ENCODE data around the gene SLC7A14. TPM values are rescaled to one million over a fixed set of nuclear protein-coding genes. Genes with fewer than 3 reads are reported as not detected.

Gene SLC7A14
- total and polyA plus RNA-seq, 2 of the 13 experiments (the other 11 are each of a cell fraction or from before 2014, with no cell fraction given): not detected

DNA sequence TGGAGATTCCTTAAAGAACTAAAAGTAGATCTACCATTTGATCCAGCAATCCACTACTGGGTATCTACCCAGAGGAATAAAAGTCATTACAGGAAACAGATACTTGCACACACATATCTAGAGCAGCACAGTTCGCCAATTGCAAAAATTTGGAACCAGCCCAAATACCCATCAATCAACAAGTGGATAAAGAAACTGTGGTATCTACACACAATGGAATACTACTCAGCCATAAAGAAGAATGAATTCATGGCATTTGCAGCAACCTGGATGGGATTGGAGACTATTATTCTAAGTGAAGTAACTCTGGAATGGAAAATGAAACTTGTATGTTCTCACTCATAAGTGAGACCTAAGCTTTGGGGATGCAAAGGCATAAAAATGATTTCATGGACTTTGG is 23.8 kb downstream of the SLC7A14 start:
- Histone ChIP-seq H3K36me3 (replicated peaks in 1 of 2; ENCODE audit: control insufficient read depth in 1 of 2, insufficient read depth in 2 of 2, low read length in 2 of 2) (no peaks in the 10 kb centered on the region), H3K9ac (ENCODE audit: insufficient read depth, low read depth, low read length) (no peak overlapping the region), H3K4me3 (replicated peaks in 1 of 3; ENCODE audit: insufficient read depth in 1 of 3, low read depth in 2 of 3, low read length in 3 of 3) (no peak overlapping the region), H2AFZ (ENCODE audit: low read length) (no peak overlapping the region), H3K27ac (ENCODE audit: extremely low read length, insufficient read depth, low read length) (no peak overlapping the region), H3K4me2 (ENCODE audit: low read depth, low read length) (no peak overlapping the region), H3K9me3 (ENCODE audit: low read length) (no peaks in the 10 kb centered on the region), H3K4me1 (ENCODE audit: insufficient read depth, low read length) (no peaks in the 10 kb centered on the region), H3K79me2 (ENCODE audit: insufficient read depth, low read length) (no peaks in the 10 kb centered on the region), H3K27me3 (ENCODE audit: control insufficient read depth in 1 of 2, insufficient read depth in 2 of 2, low read length in 2 of 2) (no peaks in the 10 kb centered on the region; a peak in 1 of 5 replicates), H4K20me1 (ENCODE audit: insufficient read depth, low read length) (no peaks in the 10 kb centered on the region)
- WGBS (ENCODE audit: low lambda C conversion rate): 7% methylated on average over 1 of the region's 1 CpG
- in situ Hi-C loops (cut with HindIII; ENCODE audit: extremely low pct_ligation_motif_present, low pct_unique_long_range_greater_than_20kb): no loop called here
- POLR2A ChIA-PET: no interaction called here
- TF ChIP-seq ZIK1 (CRISPR knock-in tag; IDR thresholded peaks at IDR 0.05; ENCODE audit: borderline replicate concordance, low read depth) (no peak), HES4 (CRISPR knock-in tag; IDR thresholded peaks at IDR 0.05; ENCODE audit: borderline replicate concordance) (no peak), SNAI1 (CRISPR knock-in tag; IDR thresholded peaks at IDR 0.05; ENCODE audit: borderline replicate concordance) (no peak), HOXA7 (CRISPR knock-in tag; IDR thresholded peaks at IDR 0.05) (no peak), RBFOX2 (IDR thresholded peaks at IDR 0.05; ENCODE audit: low read depth, low read length) (no peak), RELA (CRISPR knock-in tag; IDR thresholded peaks at IDR 0.05) (no peak), ZNF703 (CRISPR knock-in tag; IDR thresholded peaks at IDR 0.05; ENCODE audit: borderline replicate concordance) (no peak), SP2 (CRISPR knock-in tag; IDR thresholded peaks at IDR 0.05) (no peak), GABPB1 (CRISPR knock-in tag; IDR thresholded peaks at IDR 0.05) (no peak), ZNF652 (CRISPR knock-in tag; IDR thresholded peaks at IDR 0.05; ENCODE audit: borderline replicate concordance, low read depth) (no peak)
- CTCF ChIA-PET (ENCODE audit: low intra/inter-chr PET ratio, low total read pairs): no interaction called here
- DNase-seq (ENCODE audit: low spot score) (no peak), FAIRE-seq (no peak), ATAC-seq (no peak)
- intact Hi-C loops (cut with micrococcal nuclease; ENCODE audit: unreplicated experiment): no loop called here
- BruUV-seq (replicated peaks): no TSS peak
